AG09319 (cell line): ENCODE measurements around the gene RPTOR.

ENCODE experiments used
- DNase-seq: peaks from one replicate; pipeline ENCODE4 v3.0.0-alpha.2; 2010; ENCODE audit warnings: low read depth; ENCODE audit errors: extremely low read depth
- TF ChIP-seq, protein P1 (sequence below): IDR thresholded peaks from 2 replicates; pipeline ENCODE4 v1.5.1; 2011; ENCODE audit warnings: low read depth, mild to moderate bottlenecking, inconsistent platforms, low read length, moderate library complexity

The RPTOR gene

DNA sequence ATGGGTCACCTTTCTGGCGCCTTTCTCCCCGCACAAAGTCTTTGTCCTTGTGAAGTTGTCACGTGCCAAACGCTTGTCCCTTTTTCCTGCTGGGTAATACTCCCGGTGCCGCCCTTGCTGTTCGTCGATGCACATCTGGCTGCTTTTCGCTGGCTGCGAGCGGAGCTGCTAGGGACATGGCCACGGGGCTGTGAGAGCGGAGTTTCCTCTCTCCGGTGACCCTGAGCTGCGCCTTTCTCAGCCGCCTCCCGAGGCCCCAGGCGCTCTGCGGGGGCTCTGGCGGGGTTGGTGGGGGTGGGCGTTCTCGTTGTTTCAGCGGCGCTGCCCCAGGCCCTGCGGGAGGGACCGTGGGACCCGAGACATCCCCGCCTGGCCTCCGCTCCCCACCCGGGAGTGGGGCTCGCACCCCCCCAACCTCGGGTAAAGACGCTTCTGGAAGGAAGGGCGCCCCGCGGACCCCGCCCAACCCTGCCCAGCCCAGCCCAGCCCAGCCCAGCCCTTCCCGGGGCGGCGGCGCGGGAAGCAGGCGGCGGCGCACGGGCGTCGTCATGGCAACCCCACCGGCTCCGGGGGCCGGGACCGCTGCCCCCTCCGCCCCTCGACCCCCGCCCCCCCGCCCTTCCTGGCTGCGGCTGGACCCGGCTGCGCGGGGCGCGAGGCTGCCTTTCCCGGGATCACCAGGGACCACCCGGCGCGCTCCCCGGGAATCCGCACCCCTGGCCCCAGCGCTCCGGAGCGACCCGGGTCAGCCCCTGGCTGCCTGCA is 459.3 kb downstream of the RPTOR start:
- DNase-seq: no peak
- TF ChIP-seq, protein P1, sequence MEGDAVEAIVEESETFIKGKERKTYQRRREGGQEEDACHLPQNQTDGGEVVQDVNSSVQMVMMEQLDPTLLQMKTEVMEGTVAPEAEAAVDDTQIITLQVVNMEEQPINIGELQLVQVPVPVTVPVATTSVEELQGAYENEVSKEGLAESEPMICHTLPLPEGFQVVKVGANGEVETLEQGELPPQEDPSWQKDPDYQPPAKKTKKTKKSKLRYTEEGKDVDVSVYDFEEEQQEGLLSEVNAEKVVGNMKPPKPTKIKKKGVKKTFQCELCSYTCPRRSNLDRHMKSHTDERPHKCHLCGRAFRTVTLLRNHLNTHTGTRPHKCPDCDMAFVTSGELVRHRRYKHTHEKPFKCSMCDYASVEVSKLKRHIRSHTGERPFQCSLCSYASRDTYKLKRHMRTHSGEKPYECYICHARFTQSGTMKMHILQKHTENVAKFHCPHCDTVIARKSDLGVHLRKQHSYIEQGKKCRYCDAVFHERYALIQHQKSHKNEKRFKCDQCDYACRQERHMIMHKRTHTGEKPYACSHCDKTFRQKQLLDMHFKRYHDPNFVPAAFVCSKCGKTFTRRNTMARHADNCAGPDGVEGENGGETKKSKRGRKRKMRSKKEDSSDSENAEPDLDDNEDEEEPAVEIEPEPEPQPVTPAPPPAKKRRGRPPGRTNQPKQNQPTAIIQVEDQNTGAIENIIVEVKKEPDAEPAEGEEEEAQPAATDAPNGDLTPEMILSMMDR: no peak

DNA sequence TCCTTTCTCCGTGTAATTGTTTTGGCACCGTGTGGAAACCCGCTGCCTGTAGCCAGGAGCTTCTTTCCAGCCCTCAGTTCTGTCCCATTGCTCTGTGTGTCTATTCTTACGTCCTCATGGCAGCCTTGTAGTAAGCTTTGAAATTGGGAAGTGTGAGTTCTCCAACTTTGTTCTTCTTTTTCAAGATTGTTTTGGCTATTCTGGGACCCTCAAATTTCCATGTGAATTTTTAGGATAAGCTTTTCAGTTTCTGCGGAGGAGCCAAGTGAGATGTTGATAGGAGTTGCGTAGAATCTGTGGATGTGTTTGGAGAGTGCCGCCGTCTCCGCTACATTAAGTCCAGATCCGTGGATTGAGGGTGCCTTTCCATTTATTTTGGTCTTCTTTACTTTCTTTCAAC is 462.3 kb downstream of the RPTOR start:
- TF ChIP-seq, protein P1: no peak
- DNase-seq: no peak

DNA sequence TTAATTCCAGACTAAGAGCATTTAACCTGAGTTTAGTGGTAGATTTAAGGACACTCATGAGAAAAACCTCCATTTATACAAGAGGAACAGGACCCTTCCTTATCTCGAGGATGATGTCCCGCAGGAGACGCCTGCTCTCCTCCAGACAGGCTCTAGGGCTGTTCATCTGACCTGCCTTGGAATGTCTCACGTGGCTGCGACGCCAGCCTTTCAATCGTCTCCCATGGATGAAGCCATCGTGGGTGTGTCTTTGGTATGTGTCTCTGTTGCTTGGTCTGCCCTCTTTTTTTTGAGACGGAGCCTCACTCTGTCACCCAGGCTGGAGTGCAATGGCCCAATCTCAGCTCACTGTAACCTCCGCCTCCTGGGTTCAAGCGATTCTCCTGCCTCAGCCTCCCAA is 463.5 kb downstream of the RPTOR start:
- TF ChIP-seq, protein P1: no peak
- no peak for DNase-seq

DNA sequence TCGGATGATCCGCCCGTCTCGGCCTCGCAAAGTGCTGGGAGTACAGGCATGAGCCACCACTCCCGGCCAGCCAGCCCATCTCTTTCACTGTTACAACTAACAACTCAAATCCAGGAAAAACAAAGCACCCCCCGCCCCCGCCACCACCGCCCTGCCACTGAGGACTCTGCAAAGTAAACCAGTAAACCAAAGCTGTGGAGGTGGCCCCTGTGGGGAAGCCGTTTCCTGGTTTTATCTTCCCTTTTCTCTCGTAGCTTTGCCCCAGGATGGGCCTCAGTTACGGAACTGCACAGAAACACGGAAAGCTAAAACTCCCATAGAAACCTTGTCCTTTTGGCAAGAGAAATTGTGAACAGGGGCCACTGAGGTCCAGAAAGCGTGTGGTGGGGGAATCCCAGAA is 464.5 kb downstream of the RPTOR start:
- TF ChIP-seq, protein P1: no peak
- no peak for DNase-seq

DNA sequence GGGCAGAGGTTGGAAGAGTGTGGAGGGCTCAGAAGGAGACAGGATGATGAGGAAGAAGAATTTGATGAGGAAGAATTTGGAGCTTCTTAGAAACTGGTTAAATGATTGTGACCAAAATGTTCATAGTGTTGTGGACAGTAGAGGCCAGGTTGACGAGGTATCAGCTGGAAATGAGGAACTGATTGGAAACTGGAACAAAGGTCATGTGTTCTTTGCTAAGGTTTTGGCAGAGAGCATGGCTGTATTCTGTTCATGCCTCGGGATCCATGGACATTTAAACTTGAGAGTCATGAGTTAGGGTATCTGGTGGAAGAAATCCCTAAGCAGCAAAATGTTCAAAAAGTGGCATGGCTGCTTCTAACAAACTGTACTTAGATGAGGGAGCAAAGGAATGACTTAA is 466.3 kb downstream of the RPTOR start:
- TF ChIP-seq, protein P1: no peak
- no peak for DNase-seq

DNA sequence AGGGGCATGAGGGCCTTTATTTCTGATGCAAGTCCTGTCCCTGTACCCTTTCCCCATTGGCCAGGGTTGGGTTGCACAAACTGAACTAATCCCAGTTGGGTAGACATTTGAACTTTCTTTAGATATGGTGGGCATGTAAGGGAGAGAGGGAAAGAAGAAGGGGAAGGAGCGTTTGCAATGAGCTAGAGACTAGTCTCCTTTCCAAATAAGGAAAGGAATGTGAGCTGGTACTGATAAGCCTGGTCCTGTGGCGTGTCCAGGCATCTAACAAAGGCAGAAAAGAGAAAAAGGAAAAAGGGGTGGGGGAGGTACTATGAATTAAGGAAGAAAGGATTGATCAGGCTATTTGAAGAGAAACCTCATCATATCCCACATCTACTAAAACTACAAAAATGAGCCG is 467.3 kb downstream of the RPTOR start:
- TF ChIP-seq, protein P1: no peak
- no peak for DNase-seq

DNA sequence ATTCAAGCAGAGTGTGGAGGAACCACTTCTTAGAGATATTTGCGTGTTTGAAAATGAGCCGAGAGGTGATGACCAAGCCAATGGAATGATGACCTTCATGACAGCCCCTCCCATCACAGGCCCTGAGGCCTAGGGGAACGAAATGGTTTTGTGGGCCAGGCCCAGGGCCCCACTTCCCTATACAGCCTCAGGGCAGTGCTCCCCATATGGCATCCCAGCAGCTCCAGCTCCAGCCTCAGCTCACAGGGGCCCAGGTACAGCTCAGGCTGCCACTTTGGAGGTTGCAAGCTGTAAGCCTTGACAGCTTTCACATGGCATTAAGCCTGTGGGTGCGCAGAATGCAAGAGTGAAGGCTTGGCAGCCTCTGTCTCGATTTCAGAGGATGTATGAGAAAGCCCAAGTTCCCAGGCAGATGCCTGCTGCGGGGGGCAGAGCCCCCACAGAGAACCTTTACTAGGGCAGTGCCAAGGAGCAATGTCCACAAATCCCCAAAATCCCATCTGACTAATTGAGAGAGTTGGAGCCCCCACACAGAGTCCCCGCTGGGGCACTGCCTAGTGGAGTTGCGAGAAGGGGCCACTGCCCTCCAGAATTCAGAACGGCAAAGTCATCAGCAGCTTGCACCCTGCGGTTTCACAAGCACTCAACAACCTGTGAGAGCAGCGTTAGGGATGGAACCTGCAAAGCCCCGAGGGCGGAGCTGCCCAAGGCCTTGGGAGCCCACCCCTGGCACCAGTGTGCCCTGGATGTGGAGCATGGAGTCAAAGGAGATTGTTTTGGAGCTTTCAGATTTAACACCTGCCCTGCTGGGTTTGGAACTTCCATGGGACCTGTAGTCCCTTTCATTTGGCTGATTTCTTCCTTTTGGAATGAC is 468.2 kb downstream of the RPTOR start:
- no peak for DNase-seq
- TF ChIP-seq, protein P1: no peak
